Measurements from ENCODE around the gene RNLS.

RNLS gene

GRCh38 chr10:88551246-88551645, 31.9 kb downstream of the RNLS start:
- DNase-seq = no peak

- no peak for DNase-seq
Measured at GRCh38 chr10:88546497-88546896, 36.6 kb downstream of the RNLS start.

GRCh38 chr10:88545359-88545758, 37.8 kb downstream of the RNLS start:
- DNase-seq = no peak

- no peak for DNase-seq
Measured at GRCh38 chr10:88544140-88544870, 38.8 kb downstream of the RNLS start.

DNA sequence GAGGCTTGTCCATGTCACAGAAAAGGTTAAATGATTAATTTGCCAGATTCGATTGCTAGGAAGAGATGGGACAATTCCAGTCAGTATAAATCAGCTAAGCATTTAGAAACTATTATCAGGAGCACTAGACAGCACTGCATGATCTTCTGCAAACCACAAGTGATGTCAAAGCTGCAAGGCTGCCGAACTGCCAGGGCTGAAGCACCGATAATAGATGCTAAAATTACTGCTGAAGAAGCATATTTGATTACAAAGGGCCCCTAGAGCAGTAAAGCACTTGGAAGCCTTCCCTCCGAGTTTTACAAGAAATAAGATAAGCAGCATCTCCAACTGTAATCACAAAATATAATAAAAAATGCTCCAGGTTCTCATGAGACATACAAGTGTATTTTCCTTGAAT, 40.6 kb downstream of the RNLS start:
- no peak for DNase-seq

- DNase-seq = no peak
Measured at GRCh38 chr10:88541116-88541626, 41.9 kb downstream of the RNLS start.

DNA sequence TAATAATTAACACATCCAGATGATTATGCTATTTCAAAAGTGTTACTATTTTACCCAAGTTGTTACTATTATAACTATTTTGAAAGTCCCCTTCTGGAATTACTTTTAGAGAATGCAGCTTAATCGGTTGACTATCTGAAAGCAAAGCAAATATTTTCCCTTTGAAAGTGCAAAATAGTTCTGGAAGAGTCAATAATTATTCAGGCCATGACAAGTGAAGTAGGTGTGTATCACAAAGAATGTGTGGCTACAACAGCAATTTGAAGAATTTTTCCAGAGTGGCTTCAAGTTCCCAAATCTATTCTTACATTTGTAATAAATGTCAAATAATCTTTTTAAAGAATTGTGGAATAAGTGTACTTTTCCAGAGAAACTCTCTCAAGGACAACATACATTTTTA, 42.8 kb downstream of the RNLS start:
- no peak for DNase-seq

DNA sequence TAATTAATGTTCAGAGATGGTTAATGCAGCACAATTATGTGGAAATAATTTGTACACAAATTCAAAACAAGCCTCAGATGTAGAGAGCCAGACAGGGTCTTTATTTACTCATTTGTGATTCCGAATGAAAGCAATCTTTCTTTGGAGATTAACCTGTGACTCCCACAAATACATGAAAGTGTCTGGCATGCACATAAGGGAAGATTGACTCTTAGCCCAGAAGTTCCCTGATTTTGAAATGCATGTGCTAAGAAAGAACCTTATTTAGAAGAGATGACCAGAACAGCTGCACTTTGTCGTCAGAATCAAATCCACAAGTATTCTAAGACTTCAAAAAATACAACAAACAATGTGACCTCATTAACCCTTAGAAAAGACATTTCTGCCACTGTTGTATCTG, 45.1 kb downstream of the RNLS start:
- DNase-seq = no peak

- DNase-seq = no peak
Measured at GRCh38 chr10:88537322-88537721, 45.8 kb downstream of the RNLS start.

DNA sequence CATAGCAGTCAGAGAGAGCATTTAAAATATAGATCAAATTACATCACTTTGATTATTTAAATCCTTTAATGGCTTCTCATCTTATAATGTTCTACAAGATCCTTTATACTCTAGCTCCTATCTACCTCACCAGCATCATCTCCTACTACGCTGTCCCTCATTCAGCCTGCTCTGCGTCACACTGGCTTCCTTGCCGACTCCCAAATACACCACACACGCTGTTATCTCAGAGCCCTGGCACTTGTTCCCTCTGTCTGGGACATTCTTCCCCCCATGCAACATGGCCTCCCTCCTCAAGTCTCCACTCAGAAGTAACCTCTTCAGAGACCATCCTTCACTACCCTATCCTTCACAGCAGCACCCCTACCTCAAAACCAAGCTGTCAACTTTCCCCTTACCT, 46.7 kb downstream of the RNLS start:
- no peak for DNase-seq

- no peak for DNase-seq
Measured at GRCh38 chr10:88534072-88534665, 48.9 kb downstream of the RNLS start.

GRCh38 chr10:88531392-88532052, 51.6 kb downstream of the RNLS start:
- DNase-seq = no peak

- DNase-seq = no peak
Measured at GRCh38 chr10:88530629-88531391, 52.3 kb downstream of the RNLS start.

DNA sequence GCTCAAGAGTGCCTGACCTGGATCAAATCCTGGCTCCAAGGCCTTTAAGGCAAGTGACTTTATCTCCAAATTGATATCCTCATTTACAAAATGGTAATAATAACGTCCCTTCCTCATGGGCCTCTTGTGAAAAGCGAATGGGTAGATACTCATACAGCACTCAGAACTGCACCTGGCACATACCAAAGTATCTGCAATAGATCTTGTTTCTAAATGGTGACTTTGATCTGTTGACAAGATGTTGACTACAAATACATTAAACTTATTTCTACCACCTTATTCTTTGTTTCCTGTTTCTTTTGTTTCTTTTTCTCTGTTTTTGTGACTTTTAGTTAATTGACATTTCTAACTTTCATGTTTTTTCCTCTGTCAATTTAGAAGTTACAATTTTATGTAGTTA, 53.0 kb downstream of the RNLS start:
- no peak for DNase-seq

DNA sequence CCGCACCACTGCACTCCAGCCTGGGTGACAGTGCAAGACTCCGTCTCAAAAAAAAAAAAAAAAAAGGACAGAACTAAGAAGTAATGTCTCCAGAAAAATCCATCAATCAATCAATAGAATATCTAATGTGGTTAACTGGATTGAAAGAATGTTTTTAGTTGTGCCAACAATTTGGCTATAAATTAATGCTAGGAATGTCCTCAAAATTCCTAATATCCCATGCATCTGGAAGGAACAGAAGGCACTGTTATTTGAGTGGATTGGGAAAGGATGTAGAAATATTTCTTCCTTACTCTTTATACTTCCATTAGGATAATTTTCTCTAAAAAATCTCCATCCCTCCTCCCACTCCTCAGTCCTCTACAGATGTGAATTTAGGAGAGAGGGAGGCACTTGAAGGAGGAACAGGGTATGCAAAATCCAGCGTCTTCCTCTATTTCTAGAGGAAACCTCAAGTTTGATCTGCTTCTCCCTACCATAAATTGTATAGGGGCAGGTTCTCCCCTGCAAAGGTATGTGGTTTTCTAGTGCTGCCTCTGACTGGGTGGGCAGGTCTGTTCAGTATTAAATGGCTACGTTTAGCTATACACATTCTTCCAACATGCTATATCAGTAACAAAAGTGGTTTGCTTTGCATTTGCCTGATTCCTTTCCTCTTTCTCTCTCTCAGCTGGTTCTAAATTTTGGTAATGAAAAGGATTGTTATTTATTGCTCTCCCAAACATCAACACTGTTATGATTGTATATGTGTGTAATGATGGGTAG, 54.1 kb downstream of the RNLS start:
- DNase-seq = no peak

- no peak for DNase-seq
Measured at GRCh38 chr10:88528201-88528600, 54.9 kb downstream of the RNLS start.

GRCh38 chr10:88527245-88527644, 55.9 kb downstream of the RNLS start:
- no peak for DNase-seq

GRCh38 chr10:88526501-88527105, 56.5 kb downstream of the RNLS start:
- DNase-seq = no peak

DNA sequence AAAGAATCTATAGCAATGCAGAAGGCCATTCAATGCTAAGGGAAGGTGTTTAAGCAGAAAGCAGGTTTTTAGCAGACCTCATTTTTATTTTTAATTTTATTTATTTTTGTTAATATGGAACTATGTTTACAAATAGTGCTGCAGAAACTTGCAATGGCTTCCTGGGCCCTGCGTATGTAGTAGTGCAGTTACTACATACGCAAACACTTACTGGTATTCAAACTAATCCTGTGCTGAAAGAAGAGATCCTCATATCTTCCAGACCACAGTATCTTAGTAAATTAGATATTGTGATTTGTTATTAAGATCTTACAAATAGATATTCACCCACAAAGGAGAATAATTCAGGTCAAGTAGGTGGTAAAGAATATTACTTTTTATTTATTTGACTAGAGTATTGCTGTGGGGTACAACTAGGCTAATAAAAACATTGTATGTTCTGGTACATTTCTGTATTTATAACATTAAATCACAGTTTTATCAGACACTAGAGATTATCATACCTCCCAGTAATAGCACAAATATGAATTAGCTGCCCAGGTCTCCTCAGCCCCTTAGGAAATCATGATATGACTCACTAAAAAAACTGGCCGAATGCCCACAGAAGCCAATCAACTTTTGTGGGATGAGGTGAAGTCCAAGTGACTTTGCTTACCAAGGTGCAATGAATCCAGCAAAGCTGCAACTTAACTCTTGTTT, 57.6 kb downstream of the RNLS start:
- DNase-seq = no peak

- no peak for DNase-seq
Measured at GRCh38 chr10:88523739-88524400, 59.2 kb downstream of the RNLS start.

GRCh38 chr10:88522715-88523114, 60.4 kb downstream of the RNLS start:
- no peak for DNase-seq
